Muscle layer of colon (tissue), 2 donors: Measurements from ENCODE around the gene PISD.

Experiments used
- H3K27ac ChIP-seq: one replicate; pipeline ENCODE4 v1.7.0; 2013; ENCODE audit warnings: low read depth, mild to moderate bottlenecking, low read length, moderate library complexity
- H3K27me3 ChIP-seq, 2 donors: one replicate each; pipeline ENCODE4 v1.7.0; 2013; ENCODE audit warnings: low read length in 2 of 2, mild to moderate bottlenecking in 2 of 2; ENCODE audit not compliant: insufficient read depth in 2 of 2, control insufficient read depth in 1 of 2
- H3K36me3 ChIP-seq: one replicate; pipeline ENCODE4 v1.7.0; 2013; ENCODE audit warnings: mild to moderate bottlenecking, low read length; ENCODE audit not compliant: insufficient read depth
- H3K4me1 ChIP-seq: one replicate; pipeline ENCODE4 v1.7.0; 2013; ENCODE audit warnings: mild to moderate bottlenecking, low read length; ENCODE audit not compliant: insufficient read depth
- H3K4me3 ChIP-seq, 2 donors: one replicate each; pipeline ENCODE4 v1.7.0; 2013; ENCODE audit warnings: low read length in 2 of 2, low read depth in 1 of 2, mild to moderate bottlenecking in 1 of 2, moderate library complexity in 1 of 2
- H3K9ac ChIP-seq: one replicate; pipeline ENCODE4 v1.7.0; 2013; ENCODE audit warnings: low read length
- H3K9me3 ChIP-seq: one replicate; pipeline ENCODE4 v1.7.0; 2013; ENCODE audit warnings: mild to moderate bottlenecking, low read length
- donor health status: abdominal sarcoma.
- donor health status: Adenocarcinoma of cecum.

Gene PISD

GRCh38 chr22:31577711-31578110 is 84.3 kb downstream of the PISD start:
- no peaks in the 10 kb centered on the region for H3K4me1 ChIP-seq
- H3K36me3 ChIP-seq = peaks cover 13% of the 10 kb centered on the region

GRCh38 chr22:31575190-31575589 is 86.8 kb downstream of the PISD start:
- no peaks in the 10 kb centered on the region for H3K4me1 ChIP-seq
- H3K27ac ChIP-seq = no peak overlapping the region
- H3K27me3 ChIP-seq = no peaks in the 10 kb centered on the region
- no peak overlapping the region for H3K9ac ChIP-seq
- H3K36me3 ChIP-seq = peaks cover 13% of the 10 kb centered on the region
- no peaks in the 10 kb centered on the region for H3K9me3 ChIP-seq
- H3K4me3 ChIP-seq = no peak overlapping the region

More at GRCh38 chr22:31577711-31578110, 84.3 kb downstream of the PISD start:
- H3K4me3 ChIP-seq = no peak overlapping the region
- no peak overlapping the region for H3K27ac ChIP-seq
- no peaks in the 10 kb centered on the region for H3K27me3 ChIP-seq
- no peak overlapping the region for H3K9ac ChIP-seq
- H3K9me3 ChIP-seq = no peaks in the 10 kb centered on the region

GRCh38 chr22:31574055-31574670 is 87.9 kb downstream of the PISD start:
- H3K9ac ChIP-seq = no peak overlapping the region
- H3K36me3 ChIP-seq = peaks cover 13% of the 10 kb centered on the region
- no peaks in the 10 kb centered on the region for H3K9me3 ChIP-seq
- H3K4me1 ChIP-seq = no peaks in the 10 kb centered on the region
- H3K27ac ChIP-seq = no peak overlapping the region
- no peaks in the 10 kb centered on the region for H3K27me3 ChIP-seq
- H3K4me3 ChIP-seq = no peak overlapping the region

GRCh38 chr22:31572939-31573338 is 89.1 kb downstream of the PISD start:
- no peaks in the 10 kb centered on the region for H3K9me3 ChIP-seq
- no peaks in the 10 kb centered on the region for H3K27me3 ChIP-seq
- H3K27ac ChIP-seq = no peak overlapping the region
- no peak overlapping the region for H3K9ac ChIP-seq
- H3K36me3 ChIP-seq = peaks cover 13% of the 10 kb centered on the region
- H3K4me3 ChIP-seq = no peak overlapping the region
- no peaks in the 10 kb centered on the region for H3K4me1 ChIP-seq

GRCh38 chr22:31569126-31569525 is 92.9 kb downstream of the PISD start:
- Histone ChIP-seq H3K9me3 (no peaks in the 10 kb centered on the region), H3K27me3 (no peaks in the 10 kb centered on the region), H3K27ac (no peak overlapping the region), H3K4me3 (no peak overlapping the region), H3K36me3 (peaks cover 8% of the 10 kb centered on the region), H3K4me1 (no peaks in the 10 kb centered on the region), H3K9ac (no peak overlapping the region)
